Measurements from ENCODE around the gene LIPG. TPM values are rescaled to one million over a fixed set of nuclear protein-coding genes. Genes with fewer than 3 reads are reported as not detected.

Gene LIPG
- total RNA-seq, 2 experiments from 2014 or later: not detected

DNA sequence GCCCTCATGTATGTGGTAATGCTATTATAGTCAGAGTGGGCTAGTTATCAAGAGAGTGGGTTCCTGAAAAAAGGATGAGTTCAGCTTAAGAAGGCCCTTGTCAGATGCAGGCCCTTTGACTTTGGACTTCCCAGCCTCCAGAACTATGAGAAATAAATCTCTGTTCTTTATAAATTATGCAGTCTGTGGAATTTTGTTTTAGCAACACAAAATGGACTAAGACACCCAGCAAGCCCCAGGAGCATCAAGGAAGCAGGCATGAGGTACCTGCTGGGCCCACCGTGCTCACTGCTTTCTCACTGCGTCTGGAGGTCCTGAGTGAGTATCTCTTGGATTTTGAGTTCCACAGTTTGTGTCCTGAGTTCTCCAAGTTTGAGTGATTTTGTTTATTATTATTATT lies 35.9 kb upstream of the LIPG start:
- H3K9me3 ChIP-seq (ENCODE audit: low read length): no peaks in the 10 kb centered on the region
- DNase-seq (ENCODE audit: low spot score): no peak
- H2AFZ ChIP-seq (ENCODE audit: low read length): no peak overlapping the region
- POLR2A ChIA-PET: no interaction called here
- CTCF ChIA-PET (ENCODE audit: unreplicated experiment): no interaction called here
- no peaks in the 10 kb centered on the region for H3K79me2 ChIP-seq (ENCODE audit: insufficient read depth, low read depth, low read length)
- TF ChIP-seq EZH2phosphoT487 (IDR thresholded peaks at IDR 0.05; ENCODE audit: borderline replicate concordance, low read depth, low read length) (no peak), CTCF (conservative IDR thresholded peaks at IDR 0.05; ENCODE audit: low read length) (no peak)
- H3K4me3 ChIP-seq (ENCODE audit: low read depth, low read length, poor library complexity, severe bottlenecking): no peak overlapping the region
- no TSS peak for BruUV-seq (replicated peaks)
- H3K9me2 ChIP-seq (ENCODE audit: insufficient read depth, low read length): no peaks in the 10 kb centered on the region
- no peaks in the 10 kb centered on the region for H4K20me1 ChIP-seq (ENCODE audit: insufficient read depth, low read length)
- intact Hi-C loops (cut with micrococcal nuclease; ENCODE audit: unreplicated experiment): no loop called here
- no peak overlapping the region for H3K4me2 ChIP-seq (ENCODE audit: low read length)
- H3K36me3 ChIP-seq (ENCODE audit: insufficient read depth, low read length): no peaks in the 10 kb centered on the region
- no peaks in the 10 kb centered on the region for H3K4me1 ChIP-seq (ENCODE audit: insufficient read depth, low read length, poor library complexity, severe bottlenecking)
- no peak overlapping the region for H3K27ac ChIP-seq (ENCODE audit: low read depth, low read length, poor library complexity, severe bottlenecking)

DNA sequence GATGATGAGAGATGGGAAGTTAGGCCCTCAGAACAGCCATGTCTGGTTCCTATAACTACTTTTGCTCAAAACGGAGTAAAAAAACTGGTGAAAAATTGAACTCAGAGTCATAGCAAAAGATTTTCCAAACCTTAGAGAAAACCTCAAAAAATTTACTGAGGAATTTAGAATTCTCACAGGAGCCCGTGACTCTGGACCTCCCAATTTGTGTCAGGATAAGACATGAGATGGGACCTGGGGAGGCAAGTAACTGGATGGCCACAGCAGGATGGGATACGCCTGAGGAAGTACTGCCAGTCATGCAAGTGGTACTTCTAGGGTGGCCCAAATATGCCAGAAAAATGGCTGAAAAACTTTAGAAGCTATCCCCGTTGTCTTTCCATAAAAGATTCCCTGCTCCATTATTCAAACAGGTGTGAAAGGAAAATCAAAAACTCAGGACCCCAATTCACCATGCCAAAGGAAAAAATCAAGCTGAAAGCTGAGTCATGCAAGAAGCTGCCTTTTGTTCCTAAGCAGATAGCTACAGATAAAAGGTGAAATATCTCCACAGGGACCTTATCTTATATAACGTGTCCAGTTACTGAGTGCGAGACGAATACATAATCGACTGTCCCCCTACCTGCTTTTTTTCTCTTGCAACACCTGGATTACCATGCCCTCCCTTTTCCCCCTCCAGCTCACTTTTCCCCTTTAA lies 34.1 kb upstream of the LIPG start:
- Histone ChIP-seq H3K4me3 (ENCODE audit: low read depth, low read length, poor library complexity, severe bottlenecking) (no peak overlapping the region), H3K4me1 (ENCODE audit: insufficient read depth, low read length, poor library complexity, severe bottlenecking) (no peaks in the 10 kb centered on the region), H3K27ac (ENCODE audit: low read depth, low read length, poor library complexity, severe bottlenecking) (no peak overlapping the region), H3K4me2 (ENCODE audit: low read length) (no peak overlapping the region), H3K36me3 (ENCODE audit: insufficient read depth, low read length) (no peaks in the 10 kb centered on the region), H4K20me1 (ENCODE audit: insufficient read depth, low read length) (no peaks in the 10 kb centered on the region), H3K9me2 (ENCODE audit: insufficient read depth, low read length) (no peaks in the 10 kb centered on the region), H3K79me2 (ENCODE audit: insufficient read depth, low read depth, low read length) (no peaks in the 10 kb centered on the region), H3K9me3 (ENCODE audit: low read length) (no peaks in the 10 kb centered on the region), H2AFZ (ENCODE audit: low read length) (no peak overlapping the region)
- no peak for DNase-seq (ENCODE audit: low spot score)
- ChIA-PET POLR2A (interaction anchor here (0.6 to 1.1 kb wide), 2 partner anchors 24 to 691 kb away, joined by 3 to 4 read pairs; no protein-coding TSS in a partner anchor), CTCF (ENCODE audit: unreplicated experiment) (no interaction called here)
- no TSS peak for BruUV-seq (replicated peaks)
- intact Hi-C loops (cut with micrococcal nuclease; ENCODE audit: unreplicated experiment): no loop called here
- TF ChIP-seq CTCF (conservative IDR thresholded peaks at IDR 0.05; ENCODE audit: low read length) (no peak), EZH2phosphoT487 (IDR thresholded peaks at IDR 0.05; ENCODE audit: borderline replicate concordance, low read depth, low read length) (no peak)

DNA sequence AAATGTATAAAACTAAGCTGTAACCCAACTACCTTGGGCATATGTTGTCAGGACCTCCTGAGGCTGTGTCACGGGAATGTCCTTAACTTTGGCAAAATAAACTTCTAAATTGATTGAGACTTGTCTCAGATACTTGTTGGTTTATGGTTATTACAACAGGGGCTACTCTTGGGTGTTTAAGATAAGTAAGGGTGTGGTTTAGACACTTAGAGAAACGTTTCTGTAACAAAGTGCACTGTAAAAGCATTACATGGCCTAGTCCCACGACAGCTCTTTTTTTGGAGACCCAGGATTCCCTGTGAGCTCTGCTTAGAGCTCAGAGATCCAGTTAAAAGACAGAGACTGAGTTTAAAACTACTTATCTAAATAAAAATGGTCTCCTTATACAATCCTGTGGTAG lies 32.3 kb upstream of the LIPG start:
- POLR2A ChIA-PET: no interaction called here

More for the DNA sequence above, 32.3 kb upstream of the LIPG start:
- no TSS peak for BruUV-seq (replicated peaks)
- H3K4me1 ChIP-seq (ENCODE audit: insufficient read depth, low read length, poor library complexity, severe bottlenecking): no peaks in the 10 kb centered on the region
- H3K9me2 ChIP-seq (ENCODE audit: insufficient read depth, low read length): no peaks in the 10 kb centered on the region
- TF ChIP-seq EZH2phosphoT487 (IDR thresholded peaks at IDR 0.05; ENCODE audit: borderline replicate concordance, low read depth, low read length): no peak
- TF ChIP-seq CTCF (conservative IDR thresholded peaks at IDR 0.05; ENCODE audit: low read length): no peak
- no peak overlapping the region for H3K27ac ChIP-seq (ENCODE audit: low read depth, low read length, poor library complexity, severe bottlenecking)
- no peak overlapping the region for H3K4me2 ChIP-seq (ENCODE audit: low read length)
- H4K20me1 ChIP-seq (ENCODE audit: insufficient read depth, low read length): no peaks in the 10 kb centered on the region
- no peaks in the 10 kb centered on the region for H3K79me2 ChIP-seq (ENCODE audit: insufficient read depth, low read depth, low read length)
- no peak for DNase-seq (ENCODE audit: low spot score)
- H3K9me3 ChIP-seq (ENCODE audit: low read length): no peaks in the 10 kb centered on the region
- H2AFZ ChIP-seq (ENCODE audit: low read length): no peak overlapping the region
- CTCF ChIA-PET (ENCODE audit: unreplicated experiment): no interaction called here
- H3K36me3 ChIP-seq (ENCODE audit: insufficient read depth, low read length): no peaks in the 10 kb centered on the region
- intact Hi-C loops (cut with micrococcal nuclease; ENCODE audit: unreplicated experiment): no loop called here
- no peak overlapping the region for H3K4me3 ChIP-seq (ENCODE audit: low read depth, low read length, poor library complexity, severe bottlenecking)
